ENCODE results near the gene VCAM1. TPM values are rescaled to one million over a fixed set of nuclear protein-coding genes. Genes with fewer than 3 reads are reported as not detected.

Gene VCAM1
- total RNA-seq, 1 donor from 2014 or later, result not detected

DNA sequence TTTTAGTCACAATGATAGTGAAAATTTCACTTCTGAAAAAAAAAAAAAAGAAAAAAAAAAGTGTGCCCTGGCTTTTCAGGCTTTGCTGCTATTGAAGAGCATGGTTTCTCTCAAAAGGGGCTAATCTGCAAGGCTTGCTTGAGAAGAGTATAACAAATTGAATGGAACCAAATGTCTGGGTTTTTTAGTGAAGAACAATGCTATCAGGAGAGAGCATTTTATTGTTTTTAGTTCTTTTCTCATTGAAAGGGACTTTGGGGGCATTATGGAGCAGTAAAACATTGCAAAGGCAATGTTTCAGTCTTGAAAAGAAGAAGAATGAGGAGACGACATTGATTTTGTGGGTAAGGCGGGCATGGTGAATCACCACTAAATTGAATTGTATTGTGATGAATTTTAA lies 28.2 kb downstream of the VCAM1 start:
- no peaks in the 10 kb centered on the region for H3K27me3 Mint-ChIP-seq
- no peak for DNase-seq (ENCODE audit: low spot score, unreplicated experiment)
- H3K4me3 Mint-ChIP-seq (ENCODE audit: low read depth), result no peak overlapping the region
- TF ChIP-seq, protein P1, sequence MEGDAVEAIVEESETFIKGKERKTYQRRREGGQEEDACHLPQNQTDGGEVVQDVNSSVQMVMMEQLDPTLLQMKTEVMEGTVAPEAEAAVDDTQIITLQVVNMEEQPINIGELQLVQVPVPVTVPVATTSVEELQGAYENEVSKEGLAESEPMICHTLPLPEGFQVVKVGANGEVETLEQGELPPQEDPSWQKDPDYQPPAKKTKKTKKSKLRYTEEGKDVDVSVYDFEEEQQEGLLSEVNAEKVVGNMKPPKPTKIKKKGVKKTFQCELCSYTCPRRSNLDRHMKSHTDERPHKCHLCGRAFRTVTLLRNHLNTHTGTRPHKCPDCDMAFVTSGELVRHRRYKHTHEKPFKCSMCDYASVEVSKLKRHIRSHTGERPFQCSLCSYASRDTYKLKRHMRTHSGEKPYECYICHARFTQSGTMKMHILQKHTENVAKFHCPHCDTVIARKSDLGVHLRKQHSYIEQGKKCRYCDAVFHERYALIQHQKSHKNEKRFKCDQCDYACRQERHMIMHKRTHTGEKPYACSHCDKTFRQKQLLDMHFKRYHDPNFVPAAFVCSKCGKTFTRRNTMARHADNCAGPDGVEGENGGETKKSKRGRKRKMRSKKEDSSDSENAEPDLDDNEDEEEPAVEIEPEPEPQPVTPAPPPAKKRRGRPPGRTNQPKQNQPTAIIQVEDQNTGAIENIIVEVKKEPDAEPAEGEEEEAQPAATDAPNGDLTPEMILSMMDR (IDR thresholded peaks at IDR 0.05; ENCODE audit: unreplicated experiment), result no peak
- H3K4me1 Mint-ChIP-seq (ENCODE audit: low read depth), result no peaks in the 10 kb centered on the region
- no peaks in the 10 kb centered on the region for H3K36me3 Mint-ChIP-seq (ENCODE audit: insufficient read depth)
- no peak overlapping the region for H3K27ac Mint-ChIP-seq
- no peaks in the 10 kb centered on the region for H3K9me3 Mint-ChIP-seq (ENCODE audit: low read depth)

DNA sequence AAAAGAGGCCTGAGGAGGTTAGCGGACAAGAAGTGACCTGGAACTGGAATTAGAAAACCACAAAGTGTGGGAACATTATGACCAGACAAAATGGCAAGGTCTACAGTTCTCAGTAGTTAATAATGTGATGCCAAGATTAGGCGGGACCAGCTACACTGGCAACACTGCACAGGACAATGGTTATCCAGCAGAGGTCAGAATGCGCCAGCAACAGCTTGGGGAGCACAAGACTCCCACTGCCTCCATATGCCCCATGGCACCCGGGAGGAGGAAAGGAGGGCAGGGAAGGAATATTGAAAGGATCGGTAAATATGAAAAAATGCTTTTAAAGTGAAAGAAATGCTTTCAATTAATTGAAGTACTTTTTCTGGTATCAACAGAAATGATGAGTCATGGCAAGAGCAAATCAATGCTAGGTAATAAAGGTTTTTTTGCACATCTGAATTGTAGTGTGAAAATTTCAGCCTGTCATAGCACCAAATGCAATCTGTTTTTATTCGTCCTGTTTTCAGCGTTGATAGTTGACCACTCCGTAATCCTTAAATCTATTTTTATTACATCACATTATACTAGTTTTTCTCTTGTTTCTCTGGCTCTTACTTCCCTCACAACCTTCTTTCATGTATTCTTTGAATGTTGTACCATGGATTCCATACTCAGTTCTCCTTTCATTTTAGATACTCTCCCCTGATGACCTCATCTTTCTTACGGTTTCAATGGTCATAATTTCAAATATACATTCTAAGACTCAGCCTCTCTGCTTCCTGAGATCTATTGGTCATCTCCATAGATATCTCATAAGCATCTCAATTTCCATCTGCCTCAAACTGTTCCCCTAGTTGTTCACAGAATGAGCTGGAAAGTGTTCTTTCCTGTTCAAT lies 30.7 kb downstream of the VCAM1 start:
- no peak overlapping the region for H3K27ac Mint-ChIP-seq
- DNase-seq (ENCODE audit: low spot score, unreplicated experiment), result no peak
- H3K36me3 Mint-ChIP-seq (ENCODE audit: insufficient read depth), result no peaks in the 10 kb centered on the region
- TF ChIP-seq, protein P1 (IDR thresholded peaks at IDR 0.05; ENCODE audit: unreplicated experiment), result no peak
- no peak overlapping the region for H3K4me3 Mint-ChIP-seq (ENCODE audit: low read depth)
- no peaks in the 10 kb centered on the region for H3K27me3 Mint-ChIP-seq
- H3K4me1 Mint-ChIP-seq (ENCODE audit: low read depth), result no peaks in the 10 kb centered on the region
- no peaks in the 10 kb centered on the region for H3K9me3 Mint-ChIP-seq (ENCODE audit: low read depth)

DNA sequence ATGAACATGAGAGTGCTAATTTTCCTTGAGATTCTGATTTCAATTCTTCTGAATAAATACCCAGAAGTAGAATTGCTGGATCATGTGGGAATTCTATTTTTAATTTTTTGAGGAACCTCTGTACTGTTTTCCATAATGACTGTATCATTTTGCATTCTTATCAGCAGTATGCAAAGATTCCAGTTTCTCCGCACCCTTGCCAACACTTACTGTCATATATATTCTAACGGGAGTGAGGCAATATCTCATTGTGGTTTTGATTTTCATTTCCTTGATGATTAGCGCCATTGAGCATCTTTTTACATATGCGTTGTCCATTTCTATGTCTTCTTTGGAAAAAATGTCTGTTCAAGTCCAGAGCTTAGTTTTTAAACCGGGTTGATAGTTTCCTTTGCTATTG lies 33.2 kb downstream of the VCAM1 start:
- DNase-seq (ENCODE audit: low spot score, unreplicated experiment), result no peak
- Mint-ChIP-seq H3K27me3 (no peaks in the 10 kb centered on the region), H3K4me3 (ENCODE audit: low read depth) (no peak overlapping the region), H3K4me1 (ENCODE audit: low read depth) (no peaks in the 10 kb centered on the region), H3K36me3 (ENCODE audit: insufficient read depth) (no peaks in the 10 kb centered on the region), H3K27ac (no peak overlapping the region), H3K9me3 (ENCODE audit: low read depth) (no peaks in the 10 kb centered on the region)
- TF ChIP-seq, protein P1 (IDR thresholded peaks at IDR 0.05; ENCODE audit: unreplicated experiment), result no peak

DNA sequence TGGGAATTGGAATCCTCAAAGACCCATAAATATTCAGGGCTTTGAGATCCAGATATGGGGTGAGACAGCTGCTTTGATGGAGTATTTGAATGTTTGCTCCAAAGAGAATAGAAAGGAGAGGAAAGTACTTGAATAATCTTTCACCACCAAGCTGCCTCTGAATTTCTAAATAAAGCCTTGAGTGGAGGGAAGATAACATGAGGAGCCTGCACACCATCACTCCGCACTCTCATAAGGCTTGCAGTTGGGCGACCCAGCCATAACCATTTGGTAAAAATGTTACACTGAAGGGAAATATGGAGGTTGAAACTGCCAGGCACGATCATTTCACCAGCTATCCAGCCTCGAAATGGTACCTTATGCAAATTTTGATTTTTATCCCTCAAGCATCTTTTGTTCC lies 38.4 kb downstream of the VCAM1 start:
- H3K4me1 Mint-ChIP-seq (ENCODE audit: low read depth), result no peaks in the 10 kb centered on the region
- no peaks in the 10 kb centered on the region for H3K27me3 Mint-ChIP-seq
- DNase-seq (ENCODE audit: low spot score, unreplicated experiment), result no peak
- H3K9me3 Mint-ChIP-seq (ENCODE audit: low read depth), result no peaks in the 10 kb centered on the region
- no peak overlapping the region for H3K4me3 Mint-ChIP-seq (ENCODE audit: low read depth)
- TF ChIP-seq, protein P1 (IDR thresholded peaks at IDR 0.05; ENCODE audit: unreplicated experiment), result no peak
- no peaks in the 10 kb centered on the region for H3K36me3 Mint-ChIP-seq (ENCODE audit: insufficient read depth)
- no peak overlapping the region for H3K27ac Mint-ChIP-seq

DNA sequence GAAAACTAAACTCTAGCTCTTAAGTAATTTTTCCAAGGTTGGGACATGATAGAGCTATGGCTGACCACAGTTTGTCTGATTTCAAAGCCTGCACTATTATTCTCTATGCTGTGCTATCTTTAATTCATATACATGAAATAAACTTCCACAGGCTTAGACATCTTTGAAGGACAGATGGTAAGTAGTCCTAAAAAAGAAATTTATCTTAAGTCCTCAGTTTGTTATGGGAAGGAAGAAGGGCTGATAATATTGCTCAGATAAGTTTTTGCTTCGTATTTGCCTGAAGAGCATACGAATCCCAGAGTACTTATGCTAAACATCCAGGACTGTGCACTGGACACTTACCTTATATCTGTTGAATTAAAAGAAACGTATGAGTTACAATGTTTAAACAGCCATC lies 39.6 kb downstream of the VCAM1 start:
- H3K36me3 Mint-ChIP-seq (ENCODE audit: insufficient read depth), result no peaks in the 10 kb centered on the region
- no peaks in the 10 kb centered on the region for H3K9me3 Mint-ChIP-seq (ENCODE audit: low read depth)
- H3K27me3 Mint-ChIP-seq, result no peaks in the 10 kb centered on the region
- H3K4me3 Mint-ChIP-seq (ENCODE audit: low read depth), result no peak overlapping the region
- DNase-seq (ENCODE audit: low spot score, unreplicated experiment), result no peak
- TF ChIP-seq, protein P1 (IDR thresholded peaks at IDR 0.05; ENCODE audit: unreplicated experiment), result no peak
- no peaks in the 10 kb centered on the region for H3K4me1 Mint-ChIP-seq (ENCODE audit: low read depth)
- H3K27ac Mint-ChIP-seq, result no peak overlapping the region

All from progenitor cell of endocrine pancreas (in vitro differentiated cells).